Eye (tissue), 1 donor: Measurements from ENCODE around the gene UBE2QL1.

Source experiments
- DNase-seq: peaks from one replicate; pipeline ENCODE4 v3.0.0-alpha.2; 2015

Gene UBE2QL1

DNA sequence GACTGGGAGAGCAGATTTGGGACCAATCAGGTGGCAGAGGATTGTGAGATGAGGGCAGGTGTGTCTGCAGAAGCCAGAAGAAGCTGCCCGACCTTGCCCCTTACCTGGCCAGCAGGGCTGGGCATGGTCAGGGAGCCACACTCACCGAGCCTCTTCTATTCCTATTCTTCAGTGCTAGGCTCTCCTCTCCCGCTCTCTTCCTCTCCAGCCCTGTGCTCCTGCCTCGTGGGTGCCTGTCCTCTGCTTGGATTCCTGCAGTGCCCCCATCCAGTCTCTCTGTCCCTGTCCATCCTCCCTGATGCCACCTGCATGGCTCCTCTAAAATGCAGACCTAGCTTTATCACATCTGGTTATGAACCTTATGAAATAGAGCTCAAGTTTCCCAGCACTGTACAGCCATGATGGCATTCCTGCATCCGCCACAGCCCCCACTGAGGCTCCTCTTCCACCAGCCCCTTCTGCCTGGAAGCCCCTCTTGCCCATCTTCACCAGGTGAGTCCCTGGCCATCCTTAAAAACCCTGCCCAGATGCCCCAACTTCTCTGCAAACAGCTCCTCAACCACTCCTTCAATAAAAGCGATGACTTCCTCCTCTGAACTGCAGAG lies 8.2 kb downstream of the UBE2QL1 start:
- no peak for DNase-seq

DNA sequence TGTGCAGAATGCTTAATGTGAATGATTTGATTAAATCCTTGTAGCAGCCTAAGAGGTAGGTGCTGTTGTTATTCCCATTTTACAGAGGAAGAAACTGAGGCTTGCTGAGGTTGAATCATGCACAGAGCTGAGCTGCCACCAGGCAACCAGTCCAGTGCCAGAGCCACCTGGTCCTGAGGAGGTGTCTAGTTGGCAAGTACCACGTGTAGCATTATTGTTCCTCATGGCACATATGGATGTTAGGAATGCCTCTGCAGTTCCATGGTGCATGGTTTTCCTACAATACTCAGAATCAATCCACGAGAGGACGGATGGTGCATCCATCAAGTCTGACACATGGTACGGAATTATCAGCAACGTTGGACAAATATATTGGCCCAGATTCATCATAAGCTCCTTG lies 8.9 kb downstream of the UBE2QL1 start:
- no peak for DNase-seq

DNA sequence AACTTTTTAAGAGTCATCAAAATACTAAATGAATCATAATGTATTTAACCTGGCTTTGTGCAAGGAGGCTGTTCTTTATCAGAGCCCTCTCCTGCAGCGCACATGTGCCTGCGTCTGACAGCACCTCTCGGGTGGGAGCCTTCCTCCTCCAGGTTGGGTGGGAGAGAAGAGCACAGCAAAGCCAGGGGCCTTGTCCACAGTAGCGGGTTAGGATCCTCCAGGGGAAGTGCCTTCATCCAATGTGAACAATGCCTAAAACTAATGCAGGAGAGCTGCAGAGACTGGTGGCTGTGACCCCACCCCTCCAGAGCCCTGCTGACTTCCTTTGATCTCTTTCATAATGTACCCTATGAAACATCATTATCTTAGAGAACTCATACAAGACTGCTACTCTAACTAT lies 10.2 kb downstream of the UBE2QL1 start:
- no peak for DNase-seq

GRCh38 chr5:6459896-6460295 lies 11.2 kb downstream of the UBE2QL1 start:
- no peak for DNase-seq

DNA sequence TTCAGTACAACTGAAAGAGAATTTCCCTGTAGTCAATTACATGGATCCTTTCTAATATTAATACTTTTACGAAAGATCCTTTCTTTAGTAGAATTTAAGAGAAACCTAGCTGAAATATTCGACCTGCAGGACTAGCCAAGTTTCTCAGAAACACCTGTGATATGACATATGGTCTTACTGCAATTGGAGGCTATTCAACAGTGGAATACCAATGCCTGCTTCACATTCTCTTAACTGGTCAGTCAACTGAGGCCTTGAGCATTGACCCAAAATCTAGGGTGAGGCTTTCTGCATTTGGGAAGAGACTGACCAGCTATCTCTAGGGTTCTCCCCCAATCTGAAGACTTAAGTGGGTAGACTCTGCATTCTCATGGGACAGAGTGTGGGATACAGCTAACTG lies 12.3 kb downstream of the UBE2QL1 start:
- no peak for DNase-seq

DNA sequence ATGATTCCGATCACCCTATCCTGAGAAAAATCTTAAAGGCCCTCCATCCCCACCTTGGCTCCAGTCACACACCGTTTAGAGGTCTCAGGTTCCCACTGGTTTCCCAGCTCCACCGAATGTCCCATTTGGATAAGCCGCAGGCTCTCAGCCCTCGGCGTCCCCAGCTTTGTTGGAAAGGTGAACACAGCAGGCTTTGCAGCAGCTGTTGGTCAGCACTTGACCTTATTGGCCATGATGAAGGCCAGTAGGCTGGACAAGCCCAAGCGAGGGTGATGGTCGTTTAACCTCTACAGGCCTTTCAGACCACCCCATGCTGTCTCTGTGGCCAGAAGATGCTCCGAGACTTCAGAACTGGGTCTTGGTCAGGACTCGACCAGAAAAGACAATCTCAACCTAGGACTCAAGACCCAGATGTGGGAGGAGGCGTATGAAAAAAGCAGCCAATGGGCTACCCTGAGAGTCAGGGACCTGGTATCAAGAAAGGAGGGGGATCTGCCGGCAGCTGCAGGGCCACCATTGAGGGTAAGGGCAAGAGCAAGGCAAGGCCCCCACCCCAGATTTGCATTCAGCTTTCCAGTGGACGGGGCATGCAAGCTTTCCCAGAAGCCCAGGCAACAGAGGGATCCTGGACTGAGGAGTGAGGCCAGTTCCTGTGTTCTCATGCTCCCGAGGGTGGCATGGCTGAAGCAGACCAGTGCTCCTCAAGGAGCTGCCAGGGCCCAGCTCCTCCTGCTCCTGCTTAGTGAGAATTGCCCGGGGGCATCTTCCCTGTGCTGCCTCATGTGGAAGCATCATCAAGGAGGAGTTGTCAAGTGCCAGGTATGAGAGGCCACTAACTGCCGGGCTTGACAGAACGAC lies 13.4 kb downstream of the UBE2QL1 start:
- DNase-seq: no peak

- DNase-seq: no peak
Measured at GRCh38 chr5:6462671-6463070, 14.0 kb downstream of the UBE2QL1 start.

DNA sequence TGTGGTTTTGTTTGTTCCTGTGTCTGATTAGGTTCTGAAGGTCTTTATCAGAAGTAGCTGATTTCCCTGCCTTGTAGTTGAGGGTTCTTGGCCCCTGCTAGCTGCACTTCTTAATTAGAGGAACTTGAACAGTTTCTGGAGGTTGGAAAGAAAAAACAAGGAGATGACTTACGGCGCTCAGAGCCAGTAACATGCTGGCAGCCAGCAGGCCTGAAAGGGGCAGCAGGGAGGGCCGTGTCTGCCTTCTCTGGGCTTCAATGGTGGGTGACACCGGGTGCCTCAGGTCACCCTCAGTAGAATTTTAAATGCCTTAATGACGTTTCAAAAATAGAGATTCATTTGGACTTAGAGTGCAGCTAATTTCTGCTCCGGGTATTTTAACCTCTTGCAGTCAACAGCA lies 15.8 kb downstream of the UBE2QL1 start:
- DNase-seq: no peak

GRCh38 chr5:6465831-6466790 lies 17.5 kb downstream of the UBE2QL1 start:
- DNase-seq: no peak

GRCh38 chr5:6466975-6467567 lies 18.4 kb downstream of the UBE2QL1 start:
- no peak for DNase-seq

- DNase-seq: no peak
Measured at GRCh38 chr5:6467591-6467990, 18.9 kb downstream of the UBE2QL1 start.

DNA sequence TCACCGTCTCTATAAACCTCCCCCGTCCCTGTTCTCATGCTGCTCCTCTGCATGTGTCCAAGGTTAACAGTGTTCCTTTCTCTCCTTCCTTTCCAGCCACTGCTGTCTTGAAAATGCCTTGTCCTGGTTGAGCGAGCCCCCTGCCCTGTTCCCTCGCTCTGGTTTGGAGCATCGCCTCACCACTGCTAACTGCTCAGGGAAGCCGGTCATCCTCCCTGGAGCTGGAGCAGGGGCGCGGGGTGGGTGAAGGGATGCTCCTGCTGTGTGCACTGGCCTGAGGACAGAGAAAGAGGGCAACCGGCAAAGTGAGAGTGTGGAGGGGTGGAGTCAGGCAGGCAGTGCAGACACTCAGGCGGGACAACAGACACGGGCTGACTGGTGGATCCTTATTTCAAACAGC lies 19.4 kb downstream of the UBE2QL1 start:
- peak; percentile 50 for DNase-seq

GRCh38 chr5:6468870-6469269 lies 20.2 kb downstream of the UBE2QL1 start:
- DNase-seq: no peak

GRCh38 chr5:6469836-6470235 lies 21.2 kb downstream of the UBE2QL1 start:
- no peak for DNase-seq

DNA sequence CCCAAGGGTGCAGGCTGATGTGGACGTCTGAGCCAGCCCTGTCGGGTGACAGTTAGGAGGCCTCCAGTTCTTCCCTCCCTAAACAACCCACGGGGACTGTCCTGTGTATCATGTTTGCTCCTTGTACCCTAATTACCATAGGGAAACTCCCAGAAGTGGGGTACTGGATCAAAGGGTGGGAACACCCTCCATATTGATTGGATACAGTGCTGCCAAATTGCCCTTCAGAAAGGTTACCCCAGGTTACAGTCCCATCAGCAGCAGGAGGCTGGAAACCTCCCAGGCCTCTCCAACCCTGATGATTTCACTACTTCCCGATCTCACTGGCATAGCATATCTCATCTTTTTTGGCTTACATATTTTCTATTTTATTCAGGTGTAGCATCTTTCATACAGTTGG lies 22.0 kb downstream of the UBE2QL1 start:
- no peak for DNase-seq

GRCh38 chr5:6471252-6471651 lies 22.6 kb downstream of the UBE2QL1 start:
- no peak for DNase-seq

- no peak for DNase-seq
Measured at GRCh38 chr5:6472792-6473191, 24.1 kb downstream of the UBE2QL1 start.

GRCh38 chr5:6473284-6473683 lies 24.6 kb downstream of the UBE2QL1 start:
- no peak for DNase-seq

DNA sequence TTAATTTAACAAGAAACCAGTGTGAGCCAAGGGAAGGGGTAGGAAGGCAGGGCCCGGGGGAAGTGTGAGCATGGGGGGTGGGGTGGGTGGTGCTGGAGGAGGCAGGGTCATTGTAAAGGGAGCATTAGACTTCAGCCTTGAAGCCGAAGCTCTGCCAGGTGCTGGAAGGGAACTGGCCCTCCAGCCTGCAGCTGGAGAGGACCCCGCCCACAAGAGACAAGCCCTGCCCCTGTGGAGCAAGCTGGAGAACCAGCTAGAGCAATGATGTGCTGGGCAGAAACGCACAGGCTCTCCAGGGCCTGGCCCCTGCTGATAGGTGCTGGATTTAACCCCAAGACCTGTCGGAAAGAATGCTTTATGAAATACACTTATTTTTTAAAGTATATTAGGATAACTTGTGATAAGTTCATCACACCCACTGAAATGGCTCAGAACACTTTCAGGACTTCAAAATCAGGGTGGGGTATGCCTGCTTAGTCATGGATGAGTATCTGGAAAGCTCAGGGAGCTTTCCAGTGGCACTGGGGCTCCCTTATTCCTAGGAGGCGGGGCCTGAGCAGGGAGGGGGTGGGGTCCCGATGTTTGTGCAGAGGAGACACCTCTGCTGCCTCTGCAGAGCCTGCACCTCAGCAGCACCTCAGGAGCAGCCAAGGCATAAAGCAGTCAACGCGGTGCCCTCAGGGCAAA lies 27.1 kb downstream of the UBE2QL1 start:
- DNase-seq: no peak

GRCh38 chr5:6476313-6476661 lies 27.6 kb downstream of the UBE2QL1 start:
- DNase-seq: no peak

GRCh38 chr5:6478793-6479192 lies 30.1 kb downstream of the UBE2QL1 start:
- DNase-seq: no peak
